Aorta (tissue), 5 donors: ENCODE results near the gene ELFN1. TPM values are rescaled to one million over a fixed set of nuclear protein-coding genes. Genes with fewer than 3 reads are reported as not detected.
A peak's percentile ranks its signal among the peaks of the same experiment; 100 is the strongest.

Experiments
- ATAC-seq: fragments of 200-7000 bp; cut with Tn5 transposase; one replicate; pipeline ENCODE4 v1.9.1; 2022; ENCODE audit warnings: moderate library complexity; ENCODE audit not compliant: low FRiP score
- DNase-seq, 2 donors: peaks; one replicate each; pipeline ENCODE4 v3.0.0-alpha.2; 2020
- H3K27ac ChIP-seq, 2 donors: one replicate each; pipeline ENCODE4 v1.5.1; 2013; ENCODE audit warnings: low read length in 2 of 2, mild to moderate bottlenecking in 2 of 2, moderate library complexity in 2 of 2, control low read depth in 1 of 2, inconsistent platforms in 1 of 2, low read depth in 1 of 2
- H3K27me3 ChIP-seq, 2 donors: one replicate each; pipeline ENCODE4 v1.6.1; 2013; ENCODE audit warnings: control low read depth in 1 of 2, low read length in 1 of 2, mild to moderate bottlenecking in 1 of 2, moderate library complexity in 1 of 2; ENCODE audit not compliant: insufficient read depth in 2 of 2, control insufficient read depth in 1 of 2
- H3K36me3 ChIP-seq, 2 donors: one replicate each; pipeline ENCODE4 v1.6.1; 2013; ENCODE audit warnings: control low read depth in 1 of 2, low read length in 1 of 2, mild to moderate bottlenecking in 1 of 2; ENCODE audit not compliant: insufficient read depth in 2 of 2, control insufficient read depth in 1 of 2
- H3K4me1 ChIP-seq, 2 donors: one replicate each; pipeline ENCODE4 v1.6.1; 2013; ENCODE audit warnings: low read length in 2 of 2, control low read depth in 1 of 2, mild to moderate bottlenecking in 1 of 2, moderate library complexity in 1 of 2; ENCODE audit not compliant: insufficient read depth in 2 of 2, control insufficient read depth in 1 of 2
- H3K4me3 ChIP-seq, 2 donors: one replicate each; pipeline ENCODE4 v1.5.1; 2013; ENCODE audit warnings: low read length in 2 of 2, control low read depth in 1 of 2, mild to moderate bottlenecking in 1 of 2
- H3K9me3 ChIP-seq: one replicate; pipeline ENCODE4 v1.6.1; 2013; ENCODE audit warnings: mild to moderate bottlenecking, low read length; ENCODE audit not compliant: control insufficient read depth
- WGBS, 2 donors: extraction: QIAGEN DNeasy Blood & Tissue Kit; methylation state at CpG; one replicate each; pipeline ENCODE4 v1.1.7; 2013; 5-methylcytosine and 5-hydroxymethylcytosine counted together
- intact Hi-C, 2 donors: fragments of 100-400 bp; cut with DNase I; formaldehyde crosslinking; loops; one replicate each; pipeline versions ENCODE4 v1.14.2 to v1.15.0; 2022
- polyA plus RNA-seq, 2 donors: library from polyadenylated mRNA; stranded (reverse); fragments of 200-250 nt; gene quantifications; one replicate each; pipeline ENCODE4 v1.2.3, GENCODE V29; 2013
- total RNA-seq, 2 donors: library from RNA; stranded (reverse); fragmentation: NEBNext Ultra II Directional; extraction: Animal tissue kit (Norgen Biotek cat#: 25700); gene quantifications; one replicate each; pipeline ENCODE4 v1.2.1, GENCODE V29; 2021
- donor health status: healthy with polysubstance abuse.
- donor health status: Bipolar disorder and iron deficiency.
- donor health status: DM: no; HTN: no; CAD: no.
- donor health status: DM: no; HTN: no; CAD: no.
- donor health status: DM: yes; HTN: yes; CAD: no.

ELFN1 gene
- total and polyA plus RNA-seq, 4 donors, result 0.13 to 4.8 (median 1.2) TPM; not detected in 1

GRCh38 chr7:1740214-1740613 is 70.1 kb downstream of the ELFN1 start:
- no peaks in the 10 kb centered on the region for H3K36me3 ChIP-seq
- DNase-seq (no peak), ATAC-seq (no peak)
- intact Hi-C loops, result no loop called here
- no peaks in the 10 kb centered on the region for H3K9me3 ChIP-seq
- WGBS, 2 donors, result 96 to 97% methylated on average over 17 of the region's 17 CpGs
- H3K4me3 ChIP-seq, result no peak overlapping the region
- no peaks in the 10 kb centered on the region for H3K27me3 ChIP-seq
- H3K27ac ChIP-seq, result no peak overlapping the region
- H3K4me1 ChIP-seq, result no peaks in the 10 kb centered on the region

- Histone ChIP-seq H3K27ac (no peak overlapping the region), H3K9me3 (no peaks in the 10 kb centered on the region), H3K36me3 (no peaks in the 10 kb centered on the region), H3K27me3 (no peaks in the 10 kb centered on the region), H3K4me3 (no peak overlapping the region), H3K4me1 (no peaks in the 10 kb centered on the region)
- ATAC-seq, result no peak
- no peak for DNase-seq
- intact Hi-C loops, result no loop called here
- 85 to 93% methylated on average over 8 of the region's 8 CpGs for whole genome bisulfite sequencing, 2 donors
These were observed 71.2 kb downstream of the ELFN1 start for GRCh38 chr7:1741246-1741645.

GRCh38 chr7:1741751-1742554 is 71.9 kb downstream of the ELFN1 start:
- no peak for DNase-seq
- no peak overlapping the region for H3K27ac ChIP-seq
- intact Hi-C loops, result no loop called here
- no peaks in the 10 kb centered on the region for H3K4me1 ChIP-seq
- no peaks in the 10 kb centered on the region for H3K27me3 ChIP-seq
- H3K36me3 ChIP-seq, result no peaks in the 10 kb centered on the region
- WGBS, 2 donors, result 90 to 91% methylated on average over 33 of the region's 33 CpGs
- no peak overlapping the region for H3K4me3 ChIP-seq
- ATAC-seq, result peak; percentile 43
- H3K9me3 ChIP-seq, result no peaks in the 10 kb centered on the region

- Histone ChIP-seq H3K27ac (no peak overlapping the region), H3K4me3 (no peak overlapping the region), H3K27me3 (no peaks in the 10 kb centered on the region), H3K4me1 (no peaks in the 10 kb centered on the region), H3K9me3 (no peaks in the 10 kb centered on the region), H3K36me3 (no peaks in the 10 kb centered on the region)
- WGBS, 2 donors, result 33 to 35% methylated on average over 28 of the region's 28 CpGs
- intact Hi-C loops, result no loop called here
- peak; percentile 7 for ATAC-seq
- peak in 1 of 2 donors; percentile 87 for DNase-seq
These were observed 72.7 kb downstream of the ELFN1 start for GRCh38 chr7:1742555-1743303.

- Histone ChIP-seq H3K9me3 (no peaks in the 10 kb centered on the region), H3K4me3 (no peak overlapping the region), H3K36me3 (no peaks in the 10 kb centered on the region), H3K27ac (no peak overlapping the region), H3K27me3 (no peaks in the 10 kb centered on the region), H3K4me1 (no peaks in the 10 kb centered on the region)
- intact Hi-C loops, result no loop called here
- no peak for DNase-seq
- WGBS, 2 donors, result 91% methylated on average over 37 of the region's 37 CpGs
- ATAC-seq, result no peak
These were observed 73.6 kb downstream of the ELFN1 start for GRCh38 chr7:1743481-1744230.

- DNase-seq, result no peak
- Histone ChIP-seq H3K9me3 (no peaks in the 10 kb centered on the region), H3K36me3 (no peaks in the 10 kb centered on the region), H3K4me3 (no peak overlapping the region), H3K27me3 (no peaks in the 10 kb centered on the region), H3K27ac (no peak overlapping the region), H3K4me1 (no peaks in the 10 kb centered on the region)
- intact Hi-C loops, result no loop called here
- no peak for ATAC-seq
- 97% methylated on average over 56 of the region's 56 CpGs for WGBS, 2 donors
These were observed 74.4 kb downstream of the ELFN1 start for GRCh38 chr7:1744296-1745017.

GRCh38 chr7:1745018-1745532 is 75.0 kb downstream of the ELFN1 start:
- Histone ChIP-seq H3K9me3 (no peaks in the 10 kb centered on the region), H3K4me3 (no peak overlapping the region), H3K27me3 (no peaks in the 10 kb centered on the region), H3K4me1 (no peaks in the 10 kb centered on the region), H3K27ac (no peak overlapping the region), H3K36me3 (no peaks in the 10 kb centered on the region)
- no peak for DNase-seq
- no peak for ATAC-seq
- 97% methylated on average over 46 of the region's 46 CpGs for WGBS, 2 donors
- intact Hi-C loops, result no loop called here
